H1 (cell line): ENCODE results near the gene ACSF3. TPM values are rescaled to one million over a fixed set of nuclear protein-coding genes. Genes with fewer than 3 reads are reported as not detected.

Experiments
- CTCF ChIA-PET: fragments of 300-600 bp; sonication (Branson Sonifier 250); formaldehyde crosslinking; loops from one replicate; lab custom pipeline; 2021; ENCODE audit not compliant: partially characterized antibody; lab: Charles Lee
- POLR2A ChIA-PET: fragments of 300-600 bp; sonication (Branson Sonifier 250); formaldehyde crosslinking; loops from one replicate; lab custom pipeline; 2021; ENCODE audit warnings: inconsistent platforms; ENCODE audit not compliant: partially characterized antibody; lab: Charles Lee
- DNase-seq, 2 experiments: peaks; one replicate each; pipeline versions ENCODE4 v3.0.0 to v3.0.0-alpha.2; 2010 to 2022; ENCODE audit warnings: low spot score in 2 of 2, low read depth in 1 of 2, mixed read lengths in 1 of 2
- FAIRE-seq: peaks from 2 replicates; lab custom pipeline; 2011; peaks lifted over from hg19 to GRCh38; lab: Jason Lieb, UNC
- H2AFZ ChIP-seq: 2 replicates; pipeline ENCODE4 v1.8.1; 2012; ENCODE audit warnings: low read length, inconsistent platforms
- H2AK5ac ChIP-seq: 2 replicates; pipeline ENCODE4 v1.6.1; 2013; ENCODE audit warnings: low read depth, low read length
- H2BK120ac ChIP-seq: replicated peaks from 2 replicates; pipeline ENCODE3; 2013; ENCODE audit warnings: low read depth, low read length, inconsistent platforms
- H2BK12ac ChIP-seq: 2 replicates; pipeline ENCODE4 v1.6.1; 2013; ENCODE audit warnings: low read depth, low read length
- H2BK15ac ChIP-seq: 2 replicates; pipeline ENCODE4 v1.6.1; 2013; ENCODE audit warnings: low read length
- H2BK20ac ChIP-seq: 2 replicates; pipeline ENCODE4 v1.6.1; 2013; ENCODE audit warnings: low read length
- H2BK5ac ChIP-seq: 2 replicates; pipeline ENCODE4 v1.6.1; 2013; ENCODE audit warnings: low read depth, low read length
- H3K14ac ChIP-seq: 2 replicates; pipeline ENCODE4 v1.6.1; 2013; ENCODE audit warnings: inconsistent platforms; ENCODE audit not compliant: insufficient read length
- H3K18ac ChIP-seq: 2 replicates; pipeline ENCODE4 v1.6.1; 2013; ENCODE audit warnings: low read length; ENCODE audit errors: extremely low read depth
- H3K23ac ChIP-seq: 2 replicates; pipeline ENCODE4 v1.6.1; 2013; ENCODE audit warnings: inconsistent platforms; ENCODE audit not compliant: insufficient read length
- H3K23me2 ChIP-seq: 2 replicates; pipeline ENCODE4 v1.6.1; 2013; ENCODE audit warnings: low read depth, low read length
- H3K27ac ChIP-seq: 2 replicates; pipeline ENCODE4 v1.6.1; 2011; ENCODE audit warnings: low read depth, low read length, inconsistent platforms
- H3K27me3 ChIP-seq, 4 experiments: replicated peaks in 1 of 4; 1 replicate in 1 of 4; 2 replicates in 3 of 4; pipeline versions ENCODE4 v1.6.1 to v1.8.1; 2011 to 2013; ENCODE audit warnings: low read length in 3 of 4, mild to moderate bottlenecking in 3 of 4, inconsistent platforms in 2 of 4, mixed read lengths in 2 of 4, moderate library complexity in 1 of 4; ENCODE audit not compliant: control insufficient read depth in 3 of 4, insufficient read depth in 3 of 4; ENCODE audit errors: extremely low read depth in 1 of 4
- H3K36me3 ChIP-seq, 4 experiments: 2 replicates each; pipeline versions ENCODE4 v1.6.1 to v1.8.1; 2011 to 2013; ENCODE audit warnings: mild to moderate bottlenecking in 4 of 4, low read length in 3 of 4, moderate library complexity in 2 of 4, control low read depth in 1 of 4, inconsistent platforms in 1 of 4; ENCODE audit not compliant: insufficient read depth in 4 of 4, control insufficient read depth in 2 of 4
- H3K4ac ChIP-seq: replicated peaks from 2 replicates; pipeline ENCODE3; 2013; ENCODE audit warnings: low read length, low read depth, mixed read lengths, inconsistent platforms; ENCODE audit not compliant: insufficient read length
- H3K4me1 ChIP-seq, 4 experiments: replicated peaks in 1 of 4; 1 replicate in 1 of 4; 2 replicates in 3 of 4; pipeline versions ENCODE4 v1.6.1 to v1.8.1; 2011 to 2013; ENCODE audit warnings: low read length in 3 of 4, inconsistent platforms in 2 of 4, mixed read lengths in 1 of 4; ENCODE audit not compliant: insufficient read depth in 4 of 4, control insufficient read depth in 3 of 4
- H3K4me2 ChIP-seq, 2 experiments: 2 replicates each; pipeline versions ENCODE4 v1.6.1 to v1.8.1; 2011 to 2013; ENCODE audit warnings: low read depth in 2 of 2, low read length in 2 of 2, control low read depth in 1 of 2, inconsistent platforms in 1 of 2, mild to moderate bottlenecking in 1 of 2; ENCODE audit not compliant: insufficient read depth in 1 of 2
- H3K4me3 ChIP-seq, 4 experiments: fragments of 200-600, 300-600 bp in 1 of 4; sonication (generic), shearing (Covaris generic), sonication (Bioruptor Twin) in 1 of 4; 2 replicates each; pipeline versions ENCODE4 v1.5.1 to v1.8.1; 2011 to 2016; ENCODE audit warnings: low read length in 4 of 4, low read depth in 3 of 4, control low read depth in 2 of 4, inconsistent platforms in 2 of 4, mild to moderate bottlenecking in 2 of 4, mixed read lengths in 1 of 4, moderate library complexity in 1 of 4; ENCODE audit not compliant: insufficient read depth in 2 of 4; ENCODE audit errors: extremely low read depth in 1 of 4
- H3K56ac ChIP-seq: replicated peaks from 2 replicates; pipeline ENCODE3; 2013; ENCODE audit warnings: low read depth, mild to moderate bottlenecking, mixed read lengths, low read length, inconsistent platforms; ENCODE audit not compliant: insufficient read length
- H3K79me1 ChIP-seq: 2 replicates; pipeline ENCODE4 v1.6.1; 2013; ENCODE audit warnings: low read depth, low read length, control low read depth
- H3K79me2 ChIP-seq, 2 experiments: 2 replicates each; pipeline versions ENCODE4 v1.6.1 to v1.8.1; 2012 to 2013; ENCODE audit warnings: low read length in 2 of 2, mild to moderate bottlenecking in 2 of 2, inconsistent platforms in 1 of 2; ENCODE audit not compliant: insufficient read depth in 2 of 2, control insufficient read depth in 1 of 2
- H3K9ac ChIP-seq, 4 experiments: replicated peaks in 1 of 4; 1 replicate in 1 of 4; 2 replicates in 3 of 4; pipeline versions ENCODE4 v1.6.1 to v1.8.1; 2011 to 2013; ENCODE audit warnings: low read depth in 3 of 4, low read length in 3 of 4, control low read depth in 2 of 4, mild to moderate bottlenecking in 2 of 4, moderate library complexity in 2 of 4, inconsistent platforms in 1 of 4; ENCODE audit errors: extremely low read depth in 1 of 4
- H3K9me3 ChIP-seq, 2 experiments: 2 replicates each; pipeline versions ENCODE4 v1.6.1 to v1.8.1; 2012 to 2013; ENCODE audit warnings: mild to moderate bottlenecking in 2 of 2, moderate library complexity in 2 of 2, control low read depth in 1 of 2, inconsistent platforms in 1 of 2, low read depth in 1 of 2, low read length in 1 of 2, mixed read lengths in 1 of 2; ENCODE audit not compliant: insufficient read depth in 2 of 2
- H4K20me1 ChIP-seq, 2 experiments: replicated peaks in 1 of 2; 2 replicates each; pipeline versions ENCODE3 to v1.8.1; 2011 to 2013; ENCODE audit warnings: inconsistent platforms in 2 of 2, low read length in 2 of 2, mild to moderate bottlenecking in 1 of 2; ENCODE audit not compliant: insufficient read depth in 2 of 2, control insufficient read depth in 1 of 2
- H4K5ac ChIP-seq: 2 replicates; pipeline ENCODE4 v1.6.1; 2013; ENCODE audit warnings: low read length, low read depth, mixed read lengths, inconsistent platforms; ENCODE audit not compliant: insufficient read length
- H4K8ac ChIP-seq: 2 replicates; pipeline ENCODE4 v1.8.0; 2013; ENCODE audit warnings: mild to moderate bottlenecking, moderate library complexity, low read length, inconsistent platforms; ENCODE audit not compliant: insufficient read depth; ENCODE audit errors: extremely low read depth
- H4K91ac ChIP-seq: replicated peaks from 2 replicates; pipeline ENCODE3; 2013; ENCODE audit warnings: low read length, mixed read lengths, inconsistent platforms; ENCODE audit not compliant: insufficient read length
- FOSL1 ChIP-seq: IDR thresholded peaks from 2 replicates; pipeline ENCODE4 v1.6.1; 2011; ENCODE audit warnings: mild to moderate bottlenecking, low read depth, low read length, moderate library complexity; ENCODE audit not compliant: insufficient read depth
- GABPA ChIP-seq: IDR thresholded peaks from 2 replicates; pipeline ENCODE4 v1.6.1; 2011; ENCODE audit warnings: mild to moderate bottlenecking, low read length, moderate library complexity, borderline replicate concordance; ENCODE audit not compliant: insufficient read depth
- POLR2A ChIP-seq, 2 experiments: IDR thresholded peaks; 1 replicate in 1 of 2; 2 replicates in 1 of 2; pipeline ENCODE4 v1.6.1; 2011; ENCODE audit warnings: low read depth in 2 of 2, low read length in 2 of 2, mild to moderate bottlenecking in 2 of 2; ENCODE audit errors: control extremely low read depth in 1 of 2
- POU5F1 ChIP-seq: IDR thresholded peaks from 2 replicates; pipeline ENCODE4 v1.6.1; 2011; ENCODE audit warnings: low read depth, mild to moderate bottlenecking, low read length, moderate library complexity
- RBBP5 ChIP-seq: IDR thresholded peaks from 2 replicates; pipeline ENCODE4 v1.7.1; 2012; ENCODE audit warnings: low read depth, mild to moderate bottlenecking, inconsistent platforms, low read length, moderate library complexity, borderline replicate concordance
- SP1 ChIP-seq: IDR thresholded peaks from 2 replicates; pipeline ENCODE4 v1.6.1; 2011; ENCODE audit warnings: low read depth, low read length
- WGBS, 2 experiments: shearing (Covaris generic) in 1 of 2; methylation state at CpG; one replicate each; pipeline versions ENCODE4 v1.1.6 to v1.1.7; 2013 to 2015; ENCODE audit warnings: low lambda C conversion rate in 2 of 2, mixed read lengths in 2 of 2, inconsistent platforms in 1 of 2, low coverage in 1 of 2, missing lambda C conversion rate in 1 of 2; ENCODE audit not compliant: insufficient replicate concordance in 2 of 2, insufficient coverage in 1 of 2, insufficient read length in 1 of 2; ENCODE audit errors: extremely low coverage in 1 of 2, missing lambda C conversion rate in 1 of 2; 5-methylcytosine and 5-hydroxymethylcytosine counted together
- polyA plus RNA-seq, 7 experiments: library from polyadenylated mRNA; depleted of rRNA in 3 of 7; stranded (reverse) in 5 of 7; unstranded in 2 of 7; fragments of >200 nt in 5 of 7; fragments of 200-250 nt in 2 of 7; gene quantifications; 1 replicate in 5 of 7; 2 replicates in 1 of 7; 4 replicates in 1 of 7; pipeline versions ENCODE4 v1.2.1 to v1.2.3, GENCODE V29; 2011 to 2013; ENCODE audit warnings: missing spikeins in 2 of 7, mixed read lengths in 2 of 7
- total RNA-seq: library from RNA; stranded (reverse); fragmentation: NEBNext Ultra II Directional; extraction: Animal tissue kit (Norgen Biotek cat#: 25700); gene quantifications from 2 replicates; pipeline ENCODE4 v1.2.1, GENCODE V29; 2021

Gene ACSF3
- total and polyA plus RNA-seq, 2 of the 8 experiments (the other 6 are each of a cell fraction or from before 2014, with no cell fraction given) = 15.6 to 22.9 TPM

DNA sequence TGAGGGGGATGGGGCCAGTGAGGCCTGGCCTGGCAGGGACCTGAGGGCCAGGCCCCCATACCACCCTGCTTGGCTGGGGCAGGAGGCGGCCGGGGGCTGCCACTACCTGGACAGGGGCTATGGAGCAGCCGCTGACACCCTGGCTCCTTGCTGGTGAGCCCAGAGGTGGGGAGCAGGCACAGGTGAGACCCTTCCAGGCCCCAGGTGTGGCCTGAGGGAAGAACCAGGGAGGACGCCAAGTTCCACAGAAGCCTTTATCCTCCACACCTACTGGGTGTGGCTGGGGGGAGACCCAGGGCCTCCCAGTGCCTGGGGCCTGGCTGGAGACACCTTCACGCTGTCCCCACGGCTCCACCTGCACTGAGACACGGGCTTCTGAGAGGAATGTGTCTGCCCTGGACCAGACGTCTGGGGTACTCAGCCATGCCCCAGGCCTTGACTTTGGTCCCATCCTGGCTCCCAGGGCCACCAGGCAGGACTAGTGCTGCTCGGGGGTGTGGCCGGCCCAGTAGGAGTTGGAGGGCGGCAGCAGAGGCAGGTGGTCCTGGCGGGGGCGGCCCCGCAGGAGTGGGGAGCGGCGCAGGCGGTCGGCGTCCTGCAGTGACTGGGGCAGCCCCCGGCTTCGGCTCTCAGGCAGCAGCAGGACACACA is 102.0 kb downstream of the ACSF3 start:
- Histone ChIP-seq H3K79me2 (no peaks in the 10 kb centered on the region), H3K9ac (no peak overlapping the region), H3K4me3 (no peak overlapping the region), H4K91ac (no peak overlapping the region), H2BK120ac (no peak overlapping the region), H3K18ac (no peak overlapping the region), H3K23me2 (peaks cover 8% of the 10 kb centered on the region; the same call in 1 of the 2 replicates), H3K56ac (no peak overlapping the region), H2BK15ac (no peak overlapping the region), H3K27ac (no peak overlapping the region), H2AFZ (no peak overlapping the region), H4K20me1 (peaks cover 2 to 6% of the 10 kb centered on the region in 2 experiments), H2AK5ac (no peak overlapping the region), H4K8ac (no peak overlapping the region), H3K79me1 (no peaks in the 10 kb centered on the region), H3K4ac (no peak overlapping the region), H3K9me3 (no peaks in the 10 kb centered on the region; a peak in 1 of 4 replicates), H2BK12ac (no peak overlapping the region), H3K14ac (no peak overlapping the region), H2BK5ac (no peak overlapping the region), H3K36me3 (no peaks in the 10 kb centered on the region), H3K4me2 (no peak overlapping the region), H3K23ac (no peak overlapping the region), H4K5ac (no peak overlapping the region), H3K4me1 (peaks cover 0 to 10% (median 6%) of the 10 kb centered on the region in 4 experiments; a peak in 5 of 7 replicates), H3K27me3 (peaks cover 0 to 22% (median 17%) of the 10 kb centered on the region in 4 experiments; a peak in 6 of 7 replicates), H2BK20ac (no peak overlapping the region)
- TF ChIP-seq RBBP5 (no peak), GABPA (no peak), POU5F1 (no peak), FOSL1 (no peak), POLR2A (IDR thresholded peaks at IDR 0.05; ENCODE audit: control extremely low read depth in 1 of 2, low read depth in 2 of 2, low read length in 2 of 2) (no peak), SP1 (no peak)
- ChIA-PET CTCF (no interaction called here), POLR2A (no interaction called here)
- 93% methylated on average over 21 of the region's 21 CpGs; no CpG with 5 or more reads in 1 of the 2 experiments for WGBS, 2 experiments
- FAIRE-seq (no peak), DNase-seq (peak in 1 of 2 experiments; percentile 42)
